HepG2 (cell line): ENCODE results near the gene TPI1. TPM values are rescaled to one million over a fixed set of nuclear protein-coding genes. Genes with fewer than 3 reads are reported as not detected.
A peak's percentile ranks its signal among the peaks of the same experiment; 100 is the strongest.

Experiments used
- ATF1 ChIP-seq: IDR thresholded peaks from 2 replicates; pipeline ENCODE4 v1.6.1; 2016; ENCODE audit warnings: mild to moderate bottlenecking, control low read depth
- DPF2 ChIP-seq: sonication (generic); formaldehyde crosslinking; IDR thresholded peaks from 2 replicates; pipeline ENCODE4 v1.4.0; 2020; ENCODE audit warnings: mild to moderate bottlenecking, low read depth, missing genetic modification reagents, borderline replicate concordance
- FOXC1 ChIP-seq: sonication (generic); formaldehyde crosslinking; IDR thresholded peaks from 2 replicates; pipeline ENCODE4 v1.8.0; 2022; ENCODE audit warnings: mild to moderate bottlenecking, missing genetic modification reagents, borderline replicate concordance
- GATA4 ChIP-seq: sonication (generic); IDR thresholded peaks from 2 replicates; pipeline ENCODE4 v1.6.1; 2016; ENCODE audit warnings: antibody characterized with exemption, low read depth, borderline replicate concordance
- HOXD1 ChIP-seq: sonication (generic); formaldehyde crosslinking; IDR thresholded peaks from 2 replicates; pipeline ENCODE4 v1.5.0; 2020; ENCODE audit warnings: missing genetic modification reagents
- NCOA1 ChIP-seq: sonication (generic); formaldehyde crosslinking; IDR thresholded peaks from 2 replicates; pipeline ENCODE4 v1.9.0; 2021; ENCODE audit warnings: missing genetic modification reagents
- NONO ChIP-seq, 2 experiments: fragments of 450-650 bp in 1 of 2; sonication (generic) in 1 of 2; formaldehyde crosslinking in 1 of 2; IDR thresholded peaks in 1 of 2; conservative IDR thresholded peaks in 1 of 2; 2 replicates each; pipeline versions ENCODE4 v1.6.1 to v1.8.0; 2017 to 2022; ENCODE audit warnings: mild to moderate bottlenecking in 1 of 2, missing genetic modification reagents in 1 of 2, moderate library complexity in 1 of 2
- REXO4 ChIP-seq: sonication (generic); formaldehyde crosslinking; IDR thresholded peaks from 2 replicates; pipeline ENCODE4 v1.8.0; 2022; ENCODE audit warnings: missing genetic modification reagents, mild to moderate bottlenecking, borderline replicate concordance
- SSRP1 ChIP-seq: IDR thresholded peaks from 2 replicates; pipeline ENCODE4 v1.6.1; 2016; ENCODE audit warnings: control low read depth
- TEAD2 ChIP-seq: sonication (generic); formaldehyde crosslinking; IDR thresholded peaks from 2 replicates; pipeline ENCODE4 v1.9.0; 2021; ENCODE audit warnings: missing genetic modification reagents
- ZMYM4 ChIP-seq: sonication (generic); formaldehyde crosslinking; IDR thresholded peaks from 2 replicates; pipeline ENCODE4 v1.8.1; 2023; ENCODE audit warnings: mild to moderate bottlenecking, missing genetic modification reagents
- ZNF256 ChIP-seq: sonication (generic); formaldehyde crosslinking; conservative IDR thresholded peaks from 2 replicates; pipeline ENCODE4 v1.4.0; 2020; ENCODE audit warnings: missing genetic modification reagents
- ZNF572 ChIP-seq: sonication (generic); formaldehyde crosslinking; IDR thresholded peaks from 2 replicates; pipeline ENCODE4 v1.5.1; 2020; ENCODE audit warnings: mild to moderate bottlenecking, missing genetic modification reagents
- ZNF629 ChIP-seq: sonication (generic); formaldehyde crosslinking; conservative IDR thresholded peaks from 2 replicates; pipeline ENCODE4 v1.5.0; 2020; ENCODE audit warnings: missing genetic modification reagents
- ZNF841 ChIP-seq: sonication (generic); formaldehyde crosslinking; IDR thresholded peaks from 2 replicates; pipeline ENCODE4 v1.8.1; 2023; ENCODE audit warnings: missing genetic modification reagents, borderline replicate concordance
- ZSCAN31 ChIP-seq: sonication (generic); formaldehyde crosslinking; IDR thresholded peaks from 2 replicates; pipeline ENCODE4 v1.5.0; 2020; ENCODE audit warnings: low read depth, mild to moderate bottlenecking, missing genetic modification reagents
- polyA plus RNA-seq, 8 experiments: library from polyadenylated mRNA; depleted of rRNA in 3 of 8; stranded (reverse) in 7 of 8; unstranded in 1 of 8; fragments of >200 nt; fragmentation: Illumina TruSeq in 4 of 8; extraction: Trizol in 4 of 8; gene quantifications; 2 replicates each; pipeline versions ENCODE4 v1.2.1 to v1.2.3, GENCODE V29; 2011 to 2016; ENCODE audit warnings: low read depth in 4 of 8, missing spikeins in 1 of 8, mixed read lengths in 1 of 8; ENCODE audit not compliant: insufficient read depth in 1 of 8
- total RNA-seq, 5 experiments: library from RNA; depleted of rRNA; stranded (reverse); fragments of >200 nt; fragmentation: Illumina TruSeq; extraction: Trizol; gene quantifications; 2 replicates each; pipeline ENCODE4 v1.2.3, GENCODE V29; 2016; ENCODE audit warnings: low read depth in 1 of 5
- TF ChIP-seq, protein P1 (sequence below): sonication (generic); formaldehyde crosslinking; IDR thresholded peaks from 2 replicates; pipeline ENCODE4 v1.4.0; 2020; ENCODE audit warnings: missing genetic modification reagents
- TF ChIP-seq, protein P2 (sequence below), 2 experiments: fragments of 450-650 bp in 1 of 2; sonication (generic) in 1 of 2; formaldehyde crosslinking; IDR thresholded peaks; 2 replicates each; pipeline versions ENCODE4 v1.5.0 to v1.8.0; 2020 to 2022; ENCODE audit warnings: mild to moderate bottlenecking in 1 of 2, missing genetic modification reagents in 1 of 2
- TF ChIP-seq, protein P3 (sequence below): sonication (generic); formaldehyde crosslinking; IDR thresholded peaks from 2 replicates; pipeline ENCODE4 v1.4.0; 2020; ENCODE audit warnings: mild to moderate bottlenecking, missing genetic modification reagents
- TF ChIP-seq, protein P4 (sequence below): sonication (generic); formaldehyde crosslinking; IDR thresholded peaks from 2 replicates; pipeline ENCODE4 v1.4.0; 2020; ENCODE audit warnings: missing genetic modification reagents, borderline replicate concordance

Gene TPI1
- total and polyA plus RNA-seq, 2 of the 13 experiments (the other 11 are each of a cell fraction or from before 2014, with no cell fraction given) = 945 to 2,535 TPM

DNA sequence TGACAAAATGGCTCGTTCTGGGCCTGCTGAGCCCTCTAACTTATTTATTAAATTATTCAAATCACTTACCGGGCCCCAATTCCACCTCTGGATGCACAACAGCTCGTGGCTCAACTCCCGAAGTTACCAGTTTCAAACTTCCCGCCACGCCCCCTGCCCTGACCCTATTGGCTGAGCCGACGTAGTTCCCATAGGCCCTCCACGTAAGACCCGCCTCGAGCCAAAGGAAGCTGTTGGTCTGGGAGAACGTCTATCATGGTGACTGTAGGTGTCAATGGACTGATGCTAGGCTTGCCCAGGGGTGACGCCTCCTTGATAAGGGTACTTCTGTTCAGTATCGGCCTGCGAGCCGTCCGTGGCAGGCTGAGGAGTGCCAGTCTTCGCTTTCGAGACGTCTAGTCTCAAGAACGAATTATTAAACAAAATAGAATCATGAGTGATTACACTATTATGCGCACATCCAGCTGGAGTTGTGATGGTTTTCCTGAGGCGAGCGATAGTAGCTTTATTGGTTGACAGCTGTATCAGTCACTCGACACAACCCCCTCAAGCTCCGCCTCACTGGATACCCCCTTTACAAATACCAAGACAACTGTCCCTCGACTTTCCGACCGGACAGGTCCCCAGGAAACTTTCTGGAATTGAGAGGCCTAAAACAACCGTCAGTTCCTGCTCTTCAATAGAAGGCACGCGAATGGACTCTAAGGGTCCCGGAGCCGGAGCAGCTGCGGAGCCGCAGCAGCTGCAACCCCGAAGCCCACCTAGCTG, 16.0 kb upstream of the TPI1 start, which contains the start of gene CDCA3 (continued):
- TF ChIP-seq SSRP1 (CRISPR knock-in tag) (no peak), ZNF572 (CRISPR knock-in tag) (no peak), ZNF629 (no peak), HOXD1 (CRISPR knock-in tag) (peak; percentile 57; the same call in 1 of the 2 replicates), ZNF841 (CRISPR knock-in tag) (no peak), DPF2 (CRISPR knock-in tag) (no peak), ZNF256 (no peak), ZSCAN31 (CRISPR knock-in tag) (no peak), FOXC1 (CRISPR knock-in tag) (no peak), GATA4 (peak; percentile 81; the same call in 1 of the 2 replicates), TEAD2 (CRISPR knock-in tag) (no peak), NONO (IDR thresholded peaks at IDR 0.05) (no peak), NONO (CRISPR knock-in tag; conservative IDR thresholded peaks at IDR 0.05) (0 out of 2 replicates have a peak, but pooled peaks have one; percentile 49), REXO4 (no peak), NCOA1 (CRISPR knock-in tag) (0 out of 2 replicates have a peak, but pooled peaks have one; percentile 3), ZMYM4 (CRISPR knock-in tag) (peak; percentile 13; the same call in 1 of the 2 replicates), ATF1 (CRISPR knock-in tag) (peak; percentile 88)
- TF ChIP-seq, protein P1, sequence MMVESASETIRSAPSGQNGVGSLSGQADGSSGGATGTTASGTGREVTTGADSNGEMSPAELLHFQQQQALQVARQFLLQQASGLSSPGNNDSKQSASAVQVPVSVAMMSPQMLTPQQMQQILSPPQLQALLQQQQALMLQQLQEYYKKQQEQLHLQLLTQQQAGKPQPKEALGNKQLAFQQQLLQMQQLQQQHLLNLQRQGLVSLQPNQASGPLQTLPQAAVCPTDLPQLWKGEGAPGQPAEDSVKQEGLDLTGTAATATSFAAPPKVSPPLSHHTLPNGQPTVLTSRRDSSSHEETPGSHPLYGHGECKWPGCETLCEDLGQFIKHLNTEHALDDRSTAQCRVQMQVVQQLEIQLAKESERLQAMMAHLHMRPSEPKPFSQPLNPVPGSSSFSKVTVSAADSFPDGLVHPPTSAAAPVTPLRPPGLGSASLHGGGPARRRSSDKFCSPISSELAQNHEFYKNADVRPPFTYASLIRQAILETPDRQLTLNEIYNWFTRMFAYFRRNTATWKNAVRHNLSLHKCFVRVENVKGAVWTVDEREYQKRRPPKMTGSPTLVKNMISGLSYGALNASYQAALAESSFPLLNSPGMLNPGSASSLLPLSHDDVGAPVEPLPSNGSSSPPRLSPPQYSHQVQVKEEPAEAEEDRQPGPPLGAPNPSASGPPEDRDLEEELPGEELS (CRISPR knock-in tag) = no peak
- TF ChIP-seq, protein P2, sequence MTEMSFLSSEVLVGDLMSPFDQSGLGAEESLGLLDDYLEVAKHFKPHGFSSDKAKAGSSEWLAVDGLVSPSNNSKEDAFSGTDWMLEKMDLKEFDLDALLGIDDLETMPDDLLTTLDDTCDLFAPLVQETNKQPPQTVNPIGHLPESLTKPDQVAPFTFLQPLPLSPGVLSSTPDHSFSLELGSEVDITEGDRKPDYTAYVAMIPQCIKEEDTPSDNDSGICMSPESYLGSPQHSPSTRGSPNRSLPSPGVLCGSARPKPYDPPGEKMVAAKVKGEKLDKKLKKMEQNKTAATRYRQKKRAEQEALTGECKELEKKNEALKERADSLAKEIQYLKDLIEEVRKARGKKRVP (CRISPR knock-in tag; IDR thresholded peaks at IDR 0.05) = no peak; a peak in 1 of 4 replicates
- TF ChIP-seq, protein P3, sequence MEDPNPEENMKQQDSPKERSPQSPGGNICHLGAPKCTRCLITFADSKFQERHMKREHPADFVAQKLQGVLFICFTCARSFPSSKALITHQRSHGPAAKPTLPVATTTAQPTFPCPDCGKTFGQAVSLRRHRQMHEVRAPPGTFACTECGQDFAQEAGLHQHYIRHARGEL (CRISPR knock-in tag) = no peak
- TF ChIP-seq, protein P4, sequence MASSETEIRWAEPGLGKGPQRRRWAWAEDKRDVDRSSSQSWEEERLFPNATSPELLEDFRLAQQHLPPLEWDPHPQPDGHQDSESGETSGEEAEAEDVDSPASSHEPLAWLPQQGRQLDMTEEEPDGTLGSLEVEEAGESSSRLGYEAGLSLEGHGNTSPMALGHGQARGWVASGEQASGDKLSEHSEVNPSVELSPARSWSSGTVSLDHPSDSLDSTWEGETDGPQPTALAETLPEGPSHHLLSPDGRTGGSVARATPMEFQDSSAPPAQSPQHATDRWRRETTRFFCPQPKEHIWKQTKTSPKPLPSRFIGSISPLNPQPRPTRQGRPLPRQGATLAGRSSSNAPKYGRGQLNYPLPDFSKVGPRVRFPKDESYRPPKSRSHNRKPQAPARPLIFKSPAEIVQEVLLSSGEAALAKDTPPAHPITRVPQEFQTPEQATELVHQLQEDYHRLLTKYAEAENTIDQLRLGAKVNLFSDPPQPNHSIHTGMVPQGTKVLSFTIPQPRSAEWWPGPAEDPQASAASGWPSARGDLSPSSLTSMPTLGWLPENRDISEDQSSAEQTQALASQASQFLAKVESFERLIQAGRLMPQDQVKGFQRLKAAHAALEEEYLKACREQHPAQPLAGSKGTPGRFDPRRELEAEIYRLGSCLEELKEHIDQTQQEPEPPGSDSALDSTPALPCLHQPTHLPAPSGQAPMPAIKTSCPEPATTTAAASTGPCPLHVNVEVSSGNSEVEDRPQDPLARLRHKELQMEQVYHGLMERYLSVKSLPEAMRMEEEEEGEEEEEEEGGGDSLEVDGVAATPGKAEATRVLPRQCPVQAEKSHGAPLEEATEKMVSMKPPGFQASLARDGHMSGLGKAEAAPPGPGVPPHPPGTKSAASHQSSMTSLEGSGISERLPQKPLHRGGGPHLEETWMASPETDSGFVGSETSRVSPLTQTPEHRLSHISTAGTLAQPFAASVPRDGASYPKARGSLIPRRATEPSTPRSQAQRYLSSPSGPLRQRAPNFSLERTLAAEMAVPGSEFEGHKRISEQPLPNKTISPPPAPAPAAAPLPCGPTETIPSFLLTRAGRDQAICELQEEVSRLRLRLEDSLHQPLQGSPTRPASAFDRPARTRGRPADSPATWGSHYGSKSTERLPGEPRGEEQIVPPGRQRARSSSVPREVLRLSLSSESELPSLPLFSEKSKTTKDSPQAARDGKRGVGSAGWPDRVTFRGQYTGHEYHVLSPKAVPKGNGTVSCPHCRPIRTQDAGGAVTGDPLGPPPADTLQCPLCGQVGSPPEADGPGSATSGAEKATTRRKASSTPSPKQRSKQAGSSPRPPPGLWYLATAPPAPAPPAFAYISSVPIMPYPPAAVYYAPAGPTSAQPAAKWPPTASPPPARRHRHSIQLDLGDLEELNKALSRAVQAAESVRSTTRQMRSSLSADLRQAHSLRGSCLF = 0 out of 2 replicates have a peak, but pooled peaks have one; percentile 49
